ENCODE measurements around the gene KLHL8. TPM values are rescaled to one million over a fixed set of nuclear protein-coding genes. Genes with fewer than 3 reads are reported as not detected.

KLHL8 gene
- polyA plus RNA-seq, 1 donor from 2014 or later, result 15.0 TPM

- Histone ChIP-seq H3K36me3 (ENCODE audit: insufficient read depth, low read length) (no peaks in the 10 kb centered on the region), H3K4me2 (ENCODE audit: low read length) (no peak overlapping the region), H3K79me2 (replicated peaks; ENCODE audit: insufficient read depth, low read length) (peaks cover 12% of the 10 kb centered on the region), H3K9me2 (ENCODE audit: insufficient read depth, low read length) (no peaks in the 10 kb centered on the region), H3F3A (ENCODE audit: insufficient read depth, low read length, poor library complexity, severe bottlenecking) (no peaks in the 10 kb centered on the region), H3K4me3 (ENCODE audit: low read length) (no peak overlapping the region), H4K20me1 (ENCODE audit: insufficient read depth) (no peaks in the 10 kb centered on the region), H2AFZ (ENCODE audit: low read depth, low read length) (no peak overlapping the region), H3K27me3 (ENCODE audit: insufficient read depth, low read depth, low read length) (no peaks in the 10 kb centered on the region), H3K27ac (ENCODE audit: low read length) (no peak overlapping the region), H3K9ac (ENCODE audit: low read length) (no peak overlapping the region), H3K9me3 (ENCODE audit: low read length) (no peaks in the 10 kb centered on the region)
- TF ChIP-seq POLR2AphosphoS5 (IDR thresholded peaks at IDR 0.05) (peak; percentile 27), SMC3 (conservative IDR thresholded peaks at IDR 0.05; ENCODE audit: poor library complexity) (no peak), EP300 (conservative IDR thresholded peaks at IDR 0.05; ENCODE audit: poor library complexity, severe bottlenecking) (peak; percentile 67)
These were observed 11.2 kb downstream of the KLHL8 start for GRCh38 chr4:87209182-87209581.

DNA sequence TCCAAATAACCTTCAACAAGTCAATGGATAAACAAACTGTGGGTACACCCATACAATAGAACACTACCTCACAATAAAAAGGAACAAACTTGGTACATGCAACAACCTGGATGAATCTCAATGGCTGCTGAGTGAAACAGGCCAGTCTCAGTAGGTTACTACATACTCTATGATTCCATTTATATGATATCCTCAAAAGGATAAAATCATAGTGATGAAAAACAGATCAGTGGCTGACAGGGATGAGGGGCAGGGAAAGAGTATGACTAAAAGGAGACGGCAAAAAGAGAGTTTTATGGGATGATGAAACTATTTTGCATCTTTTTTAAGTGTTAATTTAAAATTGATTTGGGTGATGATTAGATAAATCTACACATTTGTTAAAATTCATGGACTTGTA is 15.9 kb downstream of the KLHL8 start:
- Histone ChIP-seq H3K36me3 (ENCODE audit: insufficient read depth, low read length) (no peaks in the 10 kb centered on the region), H3K9me3 (ENCODE audit: low read length) (no peaks in the 10 kb centered on the region), H2AFZ (ENCODE audit: low read depth, low read length) (no peak overlapping the region), H4K20me1 (ENCODE audit: insufficient read depth) (no peaks in the 10 kb centered on the region), H3K27me3 (ENCODE audit: insufficient read depth, low read depth, low read length) (no peaks in the 10 kb centered on the region), H3K4me2 (ENCODE audit: low read length) (no peak overlapping the region), H3K79me2 (replicated peaks; ENCODE audit: insufficient read depth, low read length) (peaks cover 5% of the 10 kb centered on the region), H3K4me3 (ENCODE audit: low read length) (no peak overlapping the region), H3K9ac (ENCODE audit: low read length) (no peak overlapping the region), H3K27ac (ENCODE audit: low read length) (no peak overlapping the region), H3K9me2 (ENCODE audit: insufficient read depth, low read length) (no peaks in the 10 kb centered on the region), H3F3A (ENCODE audit: insufficient read depth, low read length, poor library complexity, severe bottlenecking) (no peaks in the 10 kb centered on the region)
- TF ChIP-seq TAF1 (IDR thresholded peaks at IDR 0.05; ENCODE audit: low read depth), result no peak
- no peak for TF ChIP-seq POLR2AphosphoS5 (IDR thresholded peaks at IDR 0.05)
- no peak for TF ChIP-seq SMC3 (conservative IDR thresholded peaks at IDR 0.05; ENCODE audit: poor library complexity)
- TF ChIP-seq MXI1 (conservative IDR thresholded peaks at IDR 0.05; ENCODE audit: poor library complexity, severe bottlenecking), result no peak
- no peak for TF ChIP-seq RAD21 (conservative IDR thresholded peaks at IDR 0.05)
- TF ChIP-seq, protein P1, sequence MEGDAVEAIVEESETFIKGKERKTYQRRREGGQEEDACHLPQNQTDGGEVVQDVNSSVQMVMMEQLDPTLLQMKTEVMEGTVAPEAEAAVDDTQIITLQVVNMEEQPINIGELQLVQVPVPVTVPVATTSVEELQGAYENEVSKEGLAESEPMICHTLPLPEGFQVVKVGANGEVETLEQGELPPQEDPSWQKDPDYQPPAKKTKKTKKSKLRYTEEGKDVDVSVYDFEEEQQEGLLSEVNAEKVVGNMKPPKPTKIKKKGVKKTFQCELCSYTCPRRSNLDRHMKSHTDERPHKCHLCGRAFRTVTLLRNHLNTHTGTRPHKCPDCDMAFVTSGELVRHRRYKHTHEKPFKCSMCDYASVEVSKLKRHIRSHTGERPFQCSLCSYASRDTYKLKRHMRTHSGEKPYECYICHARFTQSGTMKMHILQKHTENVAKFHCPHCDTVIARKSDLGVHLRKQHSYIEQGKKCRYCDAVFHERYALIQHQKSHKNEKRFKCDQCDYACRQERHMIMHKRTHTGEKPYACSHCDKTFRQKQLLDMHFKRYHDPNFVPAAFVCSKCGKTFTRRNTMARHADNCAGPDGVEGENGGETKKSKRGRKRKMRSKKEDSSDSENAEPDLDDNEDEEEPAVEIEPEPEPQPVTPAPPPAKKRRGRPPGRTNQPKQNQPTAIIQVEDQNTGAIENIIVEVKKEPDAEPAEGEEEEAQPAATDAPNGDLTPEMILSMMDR (IDR thresholded peaks at IDR 0.05; ENCODE audit: poor library complexity, severe bottlenecking), result no peak
- TF ChIP-seq EZH2 (IDR thresholded peaks at IDR 0.05; ENCODE audit: borderline replicate concordance, insufficient read depth, low read length, poor library complexity, severe bottlenecking), result no peak
- TF ChIP-seq REST (IDR thresholded peaks at IDR 0.05; ENCODE audit: borderline replicate concordance), result no peak
- no peak for TF ChIP-seq EP300 (conservative IDR thresholded peaks at IDR 0.05; ENCODE audit: poor library complexity, severe bottlenecking)

DNA sequence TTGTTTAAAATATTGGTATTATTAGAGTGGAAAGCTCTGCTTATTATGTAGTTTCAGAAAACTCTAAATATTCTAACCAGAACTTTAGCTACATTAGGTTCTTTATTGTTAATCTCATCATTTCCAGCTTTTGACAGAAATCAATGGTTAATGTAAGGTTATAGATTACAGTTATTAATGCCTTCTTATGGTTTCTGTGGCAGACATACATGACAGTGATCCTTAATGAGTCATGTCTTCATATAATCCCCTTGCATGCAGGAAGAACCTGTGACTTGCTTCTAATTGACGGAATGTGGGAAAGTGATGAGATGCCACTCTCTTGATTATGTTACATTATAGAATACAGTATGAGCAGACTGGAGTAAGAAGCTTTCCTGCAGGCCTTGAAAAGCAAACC is 23.5 kb downstream of the KLHL8 start:
- Histone ChIP-seq H3K9me2 (ENCODE audit: insufficient read depth, low read length) (no peaks in the 10 kb centered on the region), H3K36me3 (ENCODE audit: insufficient read depth, low read length) (no peaks in the 10 kb centered on the region), H2AFZ (ENCODE audit: low read depth, low read length) (no peak overlapping the region), H3K27me3 (ENCODE audit: insufficient read depth, low read depth, low read length) (no peaks in the 10 kb centered on the region), H3K27ac (ENCODE audit: low read length) (no peak overlapping the region), H3K4me2 (ENCODE audit: low read length) (no peak overlapping the region), H4K20me1 (ENCODE audit: insufficient read depth) (no peaks in the 10 kb centered on the region), H3K9ac (ENCODE audit: low read length) (no peak overlapping the region), H3K4me3 (ENCODE audit: low read length) (peak overlapping the region; percentile 10), H3K9me3 (ENCODE audit: low read length) (no peaks in the 10 kb centered on the region), H3F3A (ENCODE audit: insufficient read depth, low read length, poor library complexity, severe bottlenecking) (no peaks in the 10 kb centered on the region), H3K79me2 (replicated peaks; ENCODE audit: insufficient read depth, low read length) (peaks cover 13% of the 10 kb centered on the region)
- TF ChIP-seq EZH2 (IDR thresholded peaks at IDR 0.05; ENCODE audit: borderline replicate concordance, insufficient read depth, low read length, poor library complexity, severe bottlenecking), result no peak
- TF ChIP-seq, protein P1 (IDR thresholded peaks at IDR 0.05; ENCODE audit: poor library complexity, severe bottlenecking), result no peak
- no peak for TF ChIP-seq POLR2AphosphoS5 (IDR thresholded peaks at IDR 0.05)
- TF ChIP-seq SMC3 (conservative IDR thresholded peaks at IDR 0.05; ENCODE audit: poor library complexity), result no peak
- TF ChIP-seq MXI1 (conservative IDR thresholded peaks at IDR 0.05; ENCODE audit: poor library complexity, severe bottlenecking), result no peak
- TF ChIP-seq EP300 (conservative IDR thresholded peaks at IDR 0.05; ENCODE audit: poor library complexity, severe bottlenecking), result no peak
- no peak for TF ChIP-seq TAF1 (IDR thresholded peaks at IDR 0.05; ENCODE audit: low read depth)
- TF ChIP-seq REST (IDR thresholded peaks at IDR 0.05; ENCODE audit: borderline replicate concordance), result no peak
- TF ChIP-seq RAD21 (conservative IDR thresholded peaks at IDR 0.05), result no peak

Measured in neural cell (in vitro differentiated cells).